Fibroblast of gingiva (primary cell): ENCODE results near the gene FBLN7.

ENCODE experiments used
- DNase-seq: peaks from one replicate; pipeline ENCODE4 v3.0.0-alpha.2; 2011; ENCODE audit warnings: low read depth

Gene FBLN7

GRCh38 chr2:112157472-112157871 lies 19.3 kb downstream of the FBLN7 start:
- no peak for DNase-seq

DNA sequence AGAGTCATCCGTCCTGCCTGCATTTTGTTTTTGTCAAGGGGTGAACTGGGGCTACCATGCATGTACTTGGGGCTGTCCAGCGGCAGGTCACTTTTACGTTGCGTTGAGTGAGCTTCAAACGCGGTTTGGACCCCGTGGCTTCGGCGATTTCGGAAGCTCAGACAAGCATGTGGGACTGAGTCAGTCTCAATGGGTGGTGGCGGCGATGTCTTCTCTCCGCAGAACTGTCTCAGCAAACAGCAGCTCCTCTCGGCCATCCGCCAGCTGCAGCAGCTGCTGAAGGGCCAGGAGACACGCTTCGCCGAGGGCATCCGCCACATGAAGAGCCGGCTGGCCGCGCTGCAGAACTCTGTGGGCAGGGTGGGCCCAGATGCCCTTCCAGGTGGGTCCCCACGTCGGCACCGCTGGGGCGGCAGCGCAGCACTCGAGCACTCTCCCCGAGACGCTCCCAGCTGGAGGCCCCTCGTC lies 21.3 kb downstream of the FBLN7 start:
- DNase-seq: no peak

DNA sequence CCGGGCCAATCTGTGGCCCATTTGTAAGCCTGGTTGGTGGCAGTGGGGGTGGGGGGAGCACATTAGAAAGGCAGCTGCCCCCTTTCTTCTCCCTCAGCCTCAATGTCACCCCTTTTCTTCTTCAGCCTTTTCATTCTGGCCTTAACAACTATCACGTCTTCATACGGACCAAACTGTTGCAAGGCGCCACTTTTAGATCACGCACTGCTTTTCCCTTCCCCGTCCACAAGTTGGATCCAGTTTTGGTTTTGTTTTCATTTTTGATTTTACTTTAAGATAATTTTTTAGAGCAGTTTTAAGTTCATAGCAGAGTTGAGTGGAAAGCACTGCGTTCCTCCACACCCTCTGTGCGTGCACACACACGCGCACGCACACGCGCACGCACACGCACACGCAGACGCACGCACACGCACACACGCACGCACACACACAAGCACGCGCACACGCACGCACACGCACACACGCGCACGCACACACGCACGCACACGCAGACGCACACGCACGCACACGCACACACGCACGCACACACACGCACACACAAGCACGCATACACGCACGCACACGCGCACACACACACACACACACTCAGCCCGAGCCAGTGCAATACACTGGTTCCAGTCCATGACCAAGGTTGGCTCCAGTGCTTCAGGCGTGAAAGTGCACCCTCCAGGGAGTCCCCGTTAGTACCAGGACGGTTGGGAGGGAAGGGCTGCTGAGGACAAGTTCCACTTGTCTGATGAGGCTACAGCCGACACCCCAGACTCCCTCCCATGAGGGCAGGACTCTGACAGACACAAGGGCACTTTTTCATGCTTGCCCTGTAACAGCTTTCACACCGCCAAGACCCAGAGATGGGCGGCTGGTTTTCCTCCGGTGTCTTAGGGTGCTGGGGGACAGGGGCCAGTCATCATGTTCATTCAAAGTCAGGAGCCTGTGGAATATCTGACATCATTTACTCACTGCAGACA lies 22.4 kb downstream of the FBLN7 start:
- DNase-seq: no peak

DNA sequence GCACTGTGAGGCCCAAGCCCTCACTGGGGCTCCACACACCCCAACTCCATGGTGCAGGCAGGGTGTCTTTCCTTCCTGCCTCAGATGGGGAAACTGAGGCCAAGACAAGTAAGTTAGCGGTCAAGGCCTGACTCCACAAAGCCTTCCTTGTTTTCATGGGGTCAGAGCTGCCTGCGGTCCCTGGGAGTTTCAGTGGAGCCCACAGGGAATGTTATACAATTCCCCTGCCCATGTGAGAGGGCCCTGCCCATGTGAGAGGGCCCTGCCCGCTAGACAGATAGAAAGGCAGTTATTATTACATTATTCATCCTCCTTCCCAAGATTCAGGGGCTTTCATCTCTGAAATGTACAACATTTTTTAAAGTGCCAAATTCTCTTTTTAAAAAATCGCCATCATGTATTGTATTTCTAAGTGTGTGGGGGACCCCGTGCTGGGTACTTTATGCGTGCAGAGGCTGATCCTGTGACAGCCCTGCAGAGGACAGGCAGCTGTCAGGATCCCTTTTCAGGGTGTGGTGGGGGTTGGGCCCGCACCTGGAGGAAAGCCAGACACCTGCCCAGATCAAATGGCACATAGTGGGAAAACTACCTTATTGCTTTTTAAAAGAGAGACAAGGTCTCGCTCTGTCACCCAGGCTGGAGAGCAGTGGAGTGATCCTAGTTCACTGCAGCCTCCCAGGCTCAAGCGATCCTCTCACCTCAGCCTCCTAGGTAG lies 23.4 kb downstream of the FBLN7 start:
- DNase-seq: no peak

GRCh38 chr2:112162341-112162740 lies 24.2 kb downstream of the FBLN7 start:
- DNase-seq: no peak

- no peak for DNase-seq
Measured at GRCh38 chr2:112162956-112163355, 24.8 kb downstream of the FBLN7 start.

- no peak for DNase-seq
Measured at GRCh38 chr2:112163541-112163981, 25.4 kb downstream of the FBLN7 start.

- no peak for DNase-seq
Measured at GRCh38 chr2:112164876-112165275, 26.7 kb downstream of the FBLN7 start.

DNA sequence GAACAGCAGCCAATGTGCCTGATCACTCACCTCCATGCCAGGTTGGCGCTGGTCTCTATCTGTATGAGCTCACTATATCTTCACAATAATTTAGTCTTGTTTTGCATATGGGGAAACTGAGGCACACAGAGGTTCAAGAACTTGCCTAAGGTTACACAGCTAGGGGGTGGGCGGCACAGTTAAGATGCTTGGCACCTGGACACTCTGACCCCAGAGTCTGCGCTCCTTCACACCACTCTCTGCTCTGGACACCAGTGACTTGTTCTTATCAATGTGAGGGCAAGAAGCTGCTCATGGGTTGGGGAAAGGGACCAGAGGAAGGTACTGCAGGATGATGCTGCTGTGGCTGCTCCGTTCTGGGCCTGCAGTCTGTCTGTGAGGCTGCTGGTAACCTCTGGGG lies 27.1 kb downstream of the FBLN7 start:
- DNase-seq: no peak

- DNase-seq: no peak
Measured at GRCh38 chr2:112166806-112167499, 28.8 kb downstream of the FBLN7 start.

DNA sequence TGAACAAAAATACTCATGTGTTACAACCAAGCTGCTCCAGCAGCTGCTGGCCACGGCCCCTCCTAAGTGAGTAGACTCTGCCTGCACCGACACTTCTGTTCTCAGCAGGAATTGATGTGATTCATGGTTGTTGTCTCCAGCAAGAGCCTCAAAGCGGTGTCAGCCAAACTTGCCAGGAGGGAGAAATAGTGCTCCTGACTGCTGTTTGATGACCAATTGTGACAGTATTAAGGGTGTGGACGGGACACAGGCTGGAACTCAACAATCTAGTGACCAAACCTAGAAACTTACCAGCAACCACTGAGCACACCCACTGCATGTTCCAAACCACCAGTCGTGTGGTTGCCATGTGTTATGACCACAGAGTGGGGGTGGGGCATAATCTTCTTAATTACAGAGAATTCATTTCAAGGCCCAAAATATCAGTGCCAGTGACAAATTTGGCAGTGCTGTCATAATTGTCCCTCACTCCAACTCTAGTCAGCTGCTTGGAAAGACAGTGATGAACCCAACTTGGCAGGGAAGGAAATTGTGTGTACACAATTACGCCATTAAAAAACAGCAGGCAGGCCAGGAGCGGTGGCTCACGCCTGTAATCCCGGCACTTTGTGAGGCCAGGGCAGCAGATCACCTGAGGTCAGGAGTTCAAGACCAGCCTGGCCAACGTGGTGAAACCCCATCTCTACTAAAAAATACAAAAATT lies 30.4 kb downstream of the FBLN7 start:
- DNase-seq: no peak

DNA sequence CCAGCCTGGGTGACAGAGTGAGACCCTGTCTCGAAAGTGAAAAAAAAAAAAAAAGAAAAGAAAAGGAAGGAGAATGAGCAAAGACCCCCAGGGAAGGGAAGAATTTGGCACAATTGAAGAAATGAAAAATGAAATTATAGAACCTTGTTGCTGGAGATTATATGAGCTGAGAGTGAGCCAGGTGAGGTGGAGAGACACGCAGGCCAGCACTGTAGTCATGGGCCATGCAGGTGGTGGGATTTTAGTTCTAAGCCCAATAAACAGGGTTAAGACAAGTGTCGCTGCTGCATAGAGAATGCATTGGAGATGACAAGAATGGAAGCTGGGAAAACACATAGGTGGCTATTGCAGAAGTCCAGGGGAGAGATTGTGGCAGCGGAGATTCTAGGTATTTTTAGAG lies 32.3 kb downstream of the FBLN7 start:
- DNase-seq: no peak

- no peak for DNase-seq
Measured at GRCh38 chr2:112173646-112174319, 35.6 kb downstream of the FBLN7 start.

- DNase-seq: no peak
Measured at GRCh38 chr2:112174383-112174782, 36.2 kb downstream of the FBLN7 start.

- no peak for DNase-seq
Measured at GRCh38 chr2:112175333-112175732, 37.1 kb downstream of the FBLN7 start.

DNA sequence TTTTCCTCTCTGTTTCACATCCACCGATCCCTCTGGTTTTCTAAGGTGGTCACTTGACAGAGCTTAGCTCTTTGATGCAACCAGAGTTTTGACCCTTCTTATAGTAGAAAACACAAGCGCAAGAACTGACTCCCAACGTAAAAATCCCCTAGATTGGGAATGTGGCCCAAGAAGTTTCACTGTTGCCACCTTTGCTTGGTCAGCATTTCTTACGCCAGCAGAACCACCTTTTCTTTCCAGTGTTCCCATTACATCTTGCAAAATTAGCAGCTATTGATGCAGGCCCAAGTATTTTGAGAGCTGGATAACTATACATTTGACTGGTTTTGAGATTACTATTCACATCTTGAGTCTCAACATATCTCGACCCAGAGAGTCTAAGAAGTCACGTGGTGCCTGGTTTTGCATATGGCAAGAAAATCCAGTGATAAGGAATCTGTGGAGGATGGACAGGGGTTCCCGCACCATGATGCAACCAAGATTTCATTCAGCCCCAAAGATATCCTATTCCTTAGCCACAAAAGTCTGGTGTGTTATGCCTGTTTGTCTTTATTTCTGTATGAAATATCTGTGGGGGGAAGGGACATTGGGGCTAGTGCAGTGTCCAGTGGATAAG lies 37.9 kb downstream of the FBLN7 start:
- DNase-seq: no peak

DNA sequence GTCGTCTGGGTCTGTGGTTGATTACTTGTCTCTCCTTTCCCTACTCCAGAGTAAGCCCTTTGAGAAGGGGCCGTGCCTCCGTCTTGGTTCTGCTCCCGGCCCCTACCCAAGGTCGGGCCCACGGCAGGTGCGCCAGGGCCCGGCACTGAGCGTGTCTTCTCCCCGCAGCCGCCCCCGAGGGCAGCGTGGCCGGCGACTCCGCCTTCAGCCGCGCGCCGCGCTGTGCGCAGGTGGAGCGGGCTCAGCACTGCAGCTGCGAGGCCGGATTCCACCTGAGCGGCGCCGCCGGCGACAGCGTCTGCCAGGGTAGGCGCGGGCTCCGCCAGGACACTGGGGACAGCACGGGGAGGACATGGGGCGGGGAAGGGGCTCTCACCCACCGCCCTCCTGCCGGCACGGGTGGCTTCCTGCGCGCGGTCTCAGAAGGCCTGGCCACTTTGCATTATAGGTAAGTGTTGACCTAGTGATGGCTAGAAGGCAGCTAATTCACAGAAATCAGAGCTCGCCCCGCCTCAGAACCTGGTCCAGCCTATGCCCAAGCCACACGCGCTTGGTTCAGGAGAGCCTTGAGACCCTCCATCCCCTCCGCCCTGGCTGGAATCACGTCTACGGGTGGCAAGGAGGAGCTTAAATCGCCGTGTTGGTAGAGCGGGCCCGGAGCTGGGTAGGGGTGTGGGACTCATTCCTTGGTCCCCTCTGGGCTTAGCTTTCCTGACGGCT lies 43.5 kb downstream of the FBLN7 start:
- no peak for DNase-seq

GRCh38 chr2:112182581-112183034 lies 44.4 kb downstream of the FBLN7 start:
- DNase-seq: no peak

DNA sequence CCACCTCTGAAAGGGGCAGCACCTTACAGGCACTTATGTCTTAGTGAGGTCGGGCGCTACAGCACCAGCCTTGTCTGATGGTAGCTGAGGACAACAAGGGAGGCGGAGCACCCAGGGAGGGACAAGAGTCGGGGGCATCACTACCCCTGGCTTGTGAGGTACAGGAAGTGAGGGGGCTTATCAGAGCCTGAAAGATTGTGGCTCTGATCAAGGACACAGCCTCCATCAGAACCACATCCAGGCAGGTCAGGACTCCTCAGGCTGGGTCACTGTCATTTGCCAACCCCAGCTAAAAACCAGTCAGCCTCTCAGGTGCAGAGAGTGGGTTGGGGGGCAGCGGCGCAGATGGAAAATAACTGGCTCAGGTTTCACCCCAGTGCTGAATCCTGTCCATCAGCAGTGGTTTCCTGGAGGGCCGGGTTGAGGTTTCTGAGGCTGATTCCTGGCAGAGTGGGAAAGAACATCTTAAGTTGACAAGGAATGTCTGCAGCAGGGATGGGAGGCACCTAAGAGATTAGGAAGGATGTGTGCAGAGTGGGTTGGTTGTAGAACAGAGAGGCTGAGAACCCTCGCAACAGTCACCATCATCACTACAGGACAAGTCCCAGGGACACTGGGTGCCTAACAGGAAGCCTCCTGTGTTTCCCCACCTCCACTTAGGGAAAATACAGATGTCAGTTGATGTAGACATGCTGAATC lies 45.3 kb downstream of the FBLN7 start:
- DNase-seq: no peak
